Endodermal cell (in vitro differentiated cells): ENCODE measurements around the gene SLC26A2. TPM values are rescaled to one million over a fixed set of nuclear protein-coding genes. Genes with fewer than 3 reads are reported as not detected.

Experiments
- DNase-seq: peaks from one replicate; pipeline ENCODE4 v3.0.0-alpha.2; 2017
- H3K27ac ChIP-seq: 2 replicates; pipeline ENCODE4 v1.5.1; 2013; ENCODE audit warnings: mild to moderate bottlenecking, low read depth, low read length, moderate library complexity
- H3K27me3 ChIP-seq: 2 replicates; pipeline ENCODE4 v1.6.1; 2013; ENCODE audit warnings: mild to moderate bottlenecking, low read length, moderate library complexity; ENCODE audit not compliant: insufficient read depth, control insufficient read depth, poor library complexity, severe bottlenecking
- H3K36me3 ChIP-seq: 2 replicates; pipeline ENCODE4 v1.7.0; 2013; ENCODE audit warnings: mild to moderate bottlenecking, low read length, moderate library complexity; ENCODE audit not compliant: control insufficient read depth, insufficient read depth
- H3K4me1 ChIP-seq: one replicate; pipeline ENCODE4 v1.7.0; 2013; ENCODE audit warnings: low read length; ENCODE audit not compliant: control insufficient read depth, insufficient read depth
- H3K4me3 ChIP-seq: 2 replicates; pipeline ENCODE4 v1.5.1; 2013; ENCODE audit warnings: mild to moderate bottlenecking, low read length, moderate library complexity
- H3K9ac ChIP-seq: 2 replicates; pipeline ENCODE4 v1.6.1; 2013; ENCODE audit warnings: mild to moderate bottlenecking, low read length, moderate library complexity; ENCODE audit not compliant: poor library complexity, severe bottlenecking; ENCODE audit errors: extremely low read depth
- H3K9me3 ChIP-seq: 2 replicates; pipeline ENCODE4 v1.6.1; 2013; ENCODE audit warnings: mild to moderate bottlenecking, low read length, moderate library complexity; ENCODE audit not compliant: control insufficient read depth
- H3K27ac Mint-ChIP-seq: 2 replicates; pipeline ENCODE4 v1.8.0; 2020; ENCODE audit warnings: mixed read lengths
- H3K27me3 Mint-ChIP-seq: 2 replicates; pipeline ENCODE4 v1.8.0; 2021; ENCODE audit warnings: mild to moderate bottlenecking, mixed read lengths; ENCODE audit not compliant: insufficient read depth
- H3K36me3 Mint-ChIP-seq: 2 replicates; pipeline ENCODE4 v1.8.0; 2020; ENCODE audit warnings: low read depth, mixed read lengths
- H3K4me1 Mint-ChIP-seq: 2 replicates; pipeline ENCODE4 v1.8.0; 2020; ENCODE audit warnings: mixed read lengths
- H3K4me3 Mint-ChIP-seq: 2 replicates; pipeline ENCODE4 v1.8.0; 2020; ENCODE audit warnings: mild to moderate bottlenecking, moderate library complexity, mixed read lengths
- H3K9me3 Mint-ChIP-seq: 2 replicates; pipeline ENCODE4 v1.8.0; 2020; ENCODE audit warnings: mild to moderate bottlenecking, mixed read lengths
- WGBS, 2 experiments: methylation state at CpG; one replicate each; pipeline versions ENCODE4 v1.1.5 to v1.1.7; 2013; ENCODE audit warnings: missing lambda C conversion rate in 2 of 2, mixed read lengths in 1 of 2; ENCODE audit not compliant: insufficient coverage in 1 of 2, insufficient read length in 1 of 2; 5-methylcytosine and 5-hydroxymethylcytosine counted together
- total RNA-seq, 2 donors: library from RNA; stranded (reverse); fragmentation: NEBNext Ultra II Directional in 1 of 2; extraction: Animal tissue kit (Norgen Biotek cat#: 25700) in 1 of 2; gene quantifications; 2 replicates in 1 of 2; 3 replicates in 1 of 2; pipeline ENCODE4 v1.2.1, GENCODE V29; 2021
- TF ChIP-seq, protein P1 (sequence below): fragments of 200-600 bp; sonication (generic); conservative IDR thresholded peaks from 2 replicates; pipeline ENCODE4 v1.5.0; 2021; ENCODE audit warnings: antibody characterized with exemption, mild to moderate bottlenecking

Gene SLC26A2
- total RNA-seq, 2 donors from 2014 or later = 22.3 to 23.9 TPM

DNA sequence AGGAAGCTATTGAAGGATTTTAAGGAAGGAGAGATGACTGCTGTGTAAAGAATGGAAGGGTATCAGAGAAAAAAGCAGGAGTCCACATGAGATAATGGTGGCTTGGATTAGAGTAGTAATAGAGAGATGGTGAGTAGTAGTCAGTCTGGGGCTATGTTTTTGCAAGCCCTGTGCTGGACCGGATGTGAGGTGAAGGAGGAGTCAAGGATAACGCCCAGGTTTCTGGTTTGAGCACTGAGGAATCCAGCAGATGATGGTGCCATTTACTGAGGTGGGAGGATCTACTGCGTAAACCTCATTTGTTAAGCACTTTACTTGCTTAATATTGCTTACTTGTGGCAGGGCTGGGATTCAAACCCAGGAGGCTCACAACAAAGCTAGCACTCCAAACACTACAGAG, 38.8 kb downstream of the SLC26A2 start:
- no peak overlapping the region for H3K27ac ChIP-seq
- H3K4me1 ChIP-seq = peaks cover 4% of the 10 kb centered on the region
- Mint-ChIP-seq H3K9me3 (no peaks in the 10 kb centered on the region), H3K27me3 (no peaks in the 10 kb centered on the region), H3K4me1 (peaks cover 23% of the 10 kb centered on the region), H3K4me3 (peak overlapping the region; percentile 87), H3K27ac (peak overlapping the region; percentile 98), H3K36me3 (peaks cover 12% of the 10 kb centered on the region)
- peak overlapping the region; percentile 79 for H3K9ac ChIP-seq
- TF ChIP-seq, protein P1, sequence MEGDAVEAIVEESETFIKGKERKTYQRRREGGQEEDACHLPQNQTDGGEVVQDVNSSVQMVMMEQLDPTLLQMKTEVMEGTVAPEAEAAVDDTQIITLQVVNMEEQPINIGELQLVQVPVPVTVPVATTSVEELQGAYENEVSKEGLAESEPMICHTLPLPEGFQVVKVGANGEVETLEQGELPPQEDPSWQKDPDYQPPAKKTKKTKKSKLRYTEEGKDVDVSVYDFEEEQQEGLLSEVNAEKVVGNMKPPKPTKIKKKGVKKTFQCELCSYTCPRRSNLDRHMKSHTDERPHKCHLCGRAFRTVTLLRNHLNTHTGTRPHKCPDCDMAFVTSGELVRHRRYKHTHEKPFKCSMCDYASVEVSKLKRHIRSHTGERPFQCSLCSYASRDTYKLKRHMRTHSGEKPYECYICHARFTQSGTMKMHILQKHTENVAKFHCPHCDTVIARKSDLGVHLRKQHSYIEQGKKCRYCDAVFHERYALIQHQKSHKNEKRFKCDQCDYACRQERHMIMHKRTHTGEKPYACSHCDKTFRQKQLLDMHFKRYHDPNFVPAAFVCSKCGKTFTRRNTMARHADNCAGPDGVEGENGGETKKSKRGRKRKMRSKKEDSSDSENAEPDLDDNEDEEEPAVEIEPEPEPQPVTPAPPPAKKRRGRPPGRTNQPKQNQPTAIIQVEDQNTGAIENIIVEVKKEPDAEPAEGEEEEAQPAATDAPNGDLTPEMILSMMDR = no peak
- peaks cover 8% of the 10 kb centered on the region for H3K36me3 ChIP-seq
- H3K9me3 ChIP-seq = no peaks in the 10 kb centered on the region
- no peaks in the 10 kb centered on the region for H3K27me3 ChIP-seq
- DNase-seq = no peak
- WGBS, 2 experiments = 90 to 95% methylated on average over 2 to 3 of the region's 3 CpGs
- H3K4me3 ChIP-seq = peak overlapping the region; percentile 90

DNA sequence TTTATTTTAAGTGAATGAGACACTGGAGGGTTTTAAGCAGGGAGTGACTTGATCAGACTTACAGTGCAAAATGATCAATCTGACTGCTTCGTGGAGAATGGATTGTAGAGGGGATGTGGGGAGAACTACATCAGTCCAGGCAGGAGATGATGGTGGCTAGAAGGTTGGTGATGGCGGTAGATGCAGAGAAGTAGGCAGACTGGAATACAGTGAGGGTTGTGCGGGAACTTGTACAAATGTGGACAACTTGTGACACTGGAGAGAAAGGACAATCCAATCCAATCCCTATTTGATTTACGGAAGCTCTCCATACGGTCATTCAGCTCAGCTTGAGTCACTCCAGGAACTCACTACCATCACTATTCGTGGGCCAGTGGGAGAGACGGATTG, 39.3 kb downstream of the SLC26A2 start:
- H3K36me3 ChIP-seq = peaks cover 13% of the 10 kb centered on the region
- H3K9me3 ChIP-seq = no peaks in the 10 kb centered on the region
- Mint-ChIP-seq H3K4me3 (peak overlapping the region; percentile 87), H3K36me3 (peaks cover 17% of the 10 kb centered on the region), H3K27ac (peak overlapping the region; percentile 98), H3K9me3 (no peaks in the 10 kb centered on the region), H3K4me1 (peaks cover 23% of the 10 kb centered on the region), H3K27me3 (no peaks in the 10 kb centered on the region)
- H3K27me3 ChIP-seq = no peaks in the 10 kb centered on the region
- H3K9ac ChIP-seq = peak overlapping the region; percentile 79
- H3K27ac ChIP-seq = no peak overlapping the region
- H3K4me1 ChIP-seq = peaks cover 4% of the 10 kb centered on the region
- peak overlapping the region; percentile 90 for H3K4me3 ChIP-seq
- 25 to 33% methylated on average over 7 of the region's 7 CpGs for WGBS, 2 experiments
- TF ChIP-seq, protein P1 = no peak
- no peak for DNase-seq

DNA sequence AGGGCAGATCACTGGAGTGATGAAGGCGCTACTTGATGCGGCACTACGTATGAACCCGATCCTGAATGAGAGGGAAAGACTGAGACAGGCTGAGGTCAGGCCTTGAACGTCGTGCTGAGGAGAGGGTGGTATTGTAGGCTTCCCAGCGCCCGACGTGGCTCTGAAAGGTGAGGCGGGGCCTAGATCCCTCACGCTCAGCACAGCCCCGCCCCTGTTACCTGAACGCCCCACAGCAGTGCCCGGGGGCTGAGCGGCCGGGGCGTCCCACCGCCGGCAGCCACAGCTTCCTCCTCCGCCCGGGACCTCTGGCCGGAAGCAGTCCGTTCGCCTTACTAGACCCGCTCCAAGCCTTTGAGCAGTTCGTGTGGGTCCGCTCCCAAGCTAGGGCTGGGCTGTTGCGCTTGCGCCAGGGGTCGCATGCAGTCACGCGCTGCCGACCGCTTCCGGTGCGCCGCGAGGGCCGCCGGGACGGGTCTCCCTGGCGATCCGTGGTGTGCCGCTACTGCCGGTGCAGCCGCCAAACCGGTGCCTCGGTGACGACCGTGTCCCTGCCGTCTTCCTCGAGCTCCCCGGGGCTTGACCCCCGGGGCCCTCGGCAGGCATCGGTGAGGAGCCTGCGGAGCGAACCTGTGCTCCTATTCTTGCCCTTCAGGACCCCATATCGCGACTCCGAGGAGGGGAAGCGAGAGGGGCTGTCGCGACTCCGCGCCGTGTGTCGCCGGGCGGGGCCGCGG, 39.9 kb downstream of the SLC26A2 start, which contains the start of the genes HMGXB3 and TIGD6:
HMGXB3 (plus strand) TSS at position 484 of the 734 bp plus-strand sequence. CDS start 4,114 bp downstream, outside the sequence.
TIGD6 (minus strand) TSS at position 399 of the 734 bp plus-strand sequence. CDS start 4,306 bp downstream, outside the sequence.
- Mint-ChIP-seq H3K4me3 (peak within 1 kb of the TSS; percentile 87), H3K27ac (peak within 1 kb of the TSS; percentile 98), H3K9me3 (no peaks in the 10 kb centered on the region), H3K27me3 (no peaks in the 10 kb centered on the region), H3K36me3 (peaks cover 15% of the 10 kb centered on the region), H3K4me1 (peaks cover 23% of the 10 kb centered on the region)
- H3K27ac ChIP-seq = peak within 1 kb of the TSS; percentile 45
- H3K4me1 ChIP-seq = peaks cover 4% of the 10 kb centered on the region
- H3K9me3 ChIP-seq = no peaks in the 10 kb centered on the region
- peak within 1 kb of the TSS; percentile 90 for H3K4me3 ChIP-seq
- TF ChIP-seq, protein P1 = peak; percentile 17
- H3K9ac ChIP-seq = peak within 1 kb of the TSS; percentile 79
- WGBS, 2 experiments = 0% methylated on average over 52 to 72 of the region's 72 CpGs
- peaks cover 18% of the 10 kb centered on the region for H3K36me3 ChIP-seq
- DNase-seq = peak; percentile 98
- H3K27me3 ChIP-seq = no peaks in the 10 kb centered on the region
